Thoracic aorta (tissue), 2 donors: ENCODE results near the gene ZEB2. TPM values are rescaled to one million over a fixed set of nuclear protein-coding genes. Genes with fewer than 3 reads are reported as not detected.

Experiments
- ATAC-seq: fragments of 150-250 bp; one replicate; pipeline ENCODE4 v1.8.0; 2017; ENCODE audit warnings: low read depth; ENCODE audit not compliant: insufficient number of reproducible peaks, low FRiP score
- DNase-seq: peaks from one replicate; pipeline ENCODE4 v3.0.0-alpha.2; 2020; ENCODE audit warnings: low spot score
- H3K27ac ChIP-seq, 2 donors: fragments of 200-600 bp; sonication (generic); 1 replicate in 1 of 2; 2 replicates in 1 of 2; pipeline ENCODE4 v1.5.1; 2016; ENCODE audit warnings: mild to moderate bottlenecking in 2 of 2, moderate library complexity in 2 of 2
- H3K27me3 ChIP-seq: fragments of 200-600 bp; sonication (generic); replicated peaks from 2 replicates; pipeline ENCODE4 v1.6.0; 2016; ENCODE audit warnings: mild to moderate bottlenecking; ENCODE audit not compliant: insufficient read depth
- H3K36me3 ChIP-seq: fragments of 200-600 bp; sonication (generic); one replicate; pipeline ENCODE4 v1.5.1; 2016
- H3K4me1 ChIP-seq, 2 donors: fragments of 200-600 bp; sonication (generic); 1 replicate in 1 of 2; 2 replicates in 1 of 2; pipeline versions ENCODE4 v1.5.1 to v1.6.0; 2016; ENCODE audit warnings: low read depth in 2 of 2, mild to moderate bottlenecking in 1 of 2; ENCODE audit not compliant: control insufficient read depth in 1 of 2
- H3K4me3 ChIP-seq: fragments of 200-600 bp; sonication (generic); 2 replicates; pipeline ENCODE4 v1.5.1; 2016; ENCODE audit warnings: mild to moderate bottlenecking
- H3K9me3 ChIP-seq: fragments of 200-600 bp; sonication (generic); 2 replicates; pipeline ENCODE4 v1.5.1; 2016
- CTCF ChIP-seq: fragments of 200-600 bp; sonication (generic); IDR thresholded peaks from one replicate; pipeline ENCODE4 v1.5.1; 2019; ENCODE audit warnings: antibody characterized with exemption
- total RNA-seq, 2 donors: library from RNA; depleted of rRNA; stranded (reverse); fragments of >200 nt; gene quantifications; one replicate each; pipeline versions ENCODE4 v1.1.0 to v1.2.3, GENCODE V29; 2016

ZEB2 gene
- total RNA-seq, 2 donors from 2014 or later: 122 to 190 TPM

GRCh38 chr2:144559242-144559641 lies 39.3 kb upstream of the ZEB2 start:
- no peak overlapping the region for H3K4me3 ChIP-seq
- H3K4me1 ChIP-seq: peaks cover 0 to 7% of the 10 kb centered on the region in 2 donors
- H3K36me3 ChIP-seq: no peaks in the 10 kb centered on the region
- no peaks in the 10 kb centered on the region for H3K27me3 ChIP-seq
- no peaks in the 10 kb centered on the region for H3K9me3 ChIP-seq
- ATAC-seq (no peak), DNase-seq (no peak)
- no peak overlapping the region for H3K27ac ChIP-seq
- TF ChIP-seq CTCF: no peak

- peaks cover 0 to 15% of the 10 kb centered on the region in 2 donors for H3K4me1 ChIP-seq
- no peaks in the 10 kb centered on the region for H3K9me3 ChIP-seq
- H3K27ac ChIP-seq: no peak overlapping the region
- H3K4me3 ChIP-seq: no peak overlapping the region
- no peak for TF ChIP-seq CTCF
- no peaks in the 10 kb centered on the region for H3K27me3 ChIP-seq
- H3K36me3 ChIP-seq: no peaks in the 10 kb centered on the region
- no peak for DNase-seq
- no peak for ATAC-seq
Observed at GRCh38 chr2:144554492-144555210, 34.7 kb upstream of the ZEB2 start.

- Histone ChIP-seq H3K27ac (no peak overlapping the region), H3K4me1 (peaks cover 0 to 15% of the 10 kb centered on the region in 2 donors), H3K27me3 (no peaks in the 10 kb centered on the region), H3K36me3 (no peaks in the 10 kb centered on the region), H3K9me3 (no peaks in the 10 kb centered on the region), H3K4me3 (no peak overlapping the region)
- ATAC-seq: no peak
- TF ChIP-seq CTCF: no peak
- no peak for DNase-seq
Observed at GRCh38 chr2:144553379-144553778, 33.5 kb upstream of the ZEB2 start.

GRCh38 chr2:144552821-144553220 lies 32.9 kb upstream of the ZEB2 start:
- Histone ChIP-seq H3K9me3 (no peaks in the 10 kb centered on the region), H3K36me3 (no peaks in the 10 kb centered on the region), H3K4me3 (no peak overlapping the region), H3K4me1 (peaks cover 0 to 15% of the 10 kb centered on the region in 2 donors), H3K27me3 (no peaks in the 10 kb centered on the region), H3K27ac (no peak overlapping the region)
- TF ChIP-seq CTCF: no peak
- DNase-seq (no peak), ATAC-seq (no peak)

GRCh38 chr2:144550911-144551310 lies 31.0 kb upstream of the ZEB2 start:
- Histone ChIP-seq H3K4me3 (no peak overlapping the region), H3K9me3 (no peaks in the 10 kb centered on the region), H3K27ac (no peak overlapping the region), H3K4me1 (peaks cover 0 to 15% of the 10 kb centered on the region in 2 donors), H3K27me3 (no peaks in the 10 kb centered on the region), H3K36me3 (no peaks in the 10 kb centered on the region)
- DNase-seq (no peak), ATAC-seq (no peak)
- no peak for TF ChIP-seq CTCF
